ENCODE results near the gene PTTG1IP.

DNA sequence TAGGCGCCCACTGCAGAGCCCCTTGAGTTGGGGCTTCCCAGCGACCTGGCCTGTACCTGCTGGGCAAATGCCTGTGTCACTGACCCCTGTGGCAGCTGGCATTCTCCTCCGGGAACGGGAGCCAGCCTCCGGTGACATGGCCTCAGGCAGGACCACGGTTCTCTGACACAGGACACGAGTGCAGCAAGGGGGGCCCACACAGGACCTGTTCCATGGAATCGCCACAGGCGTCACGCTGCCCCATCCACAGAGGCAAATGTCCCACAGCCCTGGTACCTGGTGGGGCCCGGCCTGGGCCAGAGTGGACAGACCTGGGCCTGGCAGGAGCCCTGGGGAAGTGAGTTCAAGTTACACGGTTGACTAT lies 44.6 kb upstream of the PTTG1IP start:
- TF ChIP-seq ZNF274 (IDR thresholded peaks at IDR 0.05; ENCODE audit: low read depth, low read length) (no peak), YY1 (IDR thresholded peaks at IDR 0.05; ENCODE audit: insufficient read depth, insufficient read length) (no peak), SUZ12 (IDR thresholded peaks at IDR 0.05; ENCODE audit: extremely low read depth, insufficient read depth, insufficient read length) (no peak)
